K562 (cell line): ENCODE results near the gene RASL11A. TPM values are rescaled to one million over a fixed set of nuclear protein-coding genes. Genes with fewer than 3 reads are reported as not detected.

Experiments
- CCAR2 ChIP-seq: fragments of 200-400 bp; formaldehyde crosslinking; IDR thresholded peaks from 2 replicates; pipeline ENCODE4 v1.6.1; 2017; ENCODE audit warnings: mild to moderate bottlenecking, low read depth, low read length
- ELF4 ChIP-seq: fragments of 450-650 bp; formaldehyde crosslinking; IDR thresholded peaks from 2 replicates; pipeline ENCODE4 v1.4.0; 2022; ENCODE audit warnings: missing genetic modification characterization
- MCM7 ChIP-seq, 2 experiments: fragments of 450-650 bp; IDR thresholded peaks; 2 replicates each; pipeline ENCODE4 v1.6.1; 2016 to 2018
- NCOR1 ChIP-seq: fragments of 450-650 bp; IDR thresholded peaks from 2 replicates; pipeline ENCODE4 v1.6.1; 2016; ENCODE audit warnings: mild to moderate bottlenecking, moderate library complexity
- NR1H2 ChIP-seq: sonication (generic); formaldehyde crosslinking; IDR thresholded peaks from 2 replicates; pipeline ENCODE4 v1.4.0; 2020; ENCODE audit warnings: mild to moderate bottlenecking, missing genetic modification reagents
- POLR3G ChIP-seq: IDR thresholded peaks from 2 replicates; pipeline ENCODE4 v1.6.1; 2011; ENCODE audit not compliant: insufficient read length, insufficient replicate concordance; ENCODE audit errors: extremely low read depth
- SRSF1 ChIP-seq: fragments of 200-400 bp; formaldehyde crosslinking; IDR thresholded peaks from 2 replicates; pipeline ENCODE4 v1.6.1; 2017; ENCODE audit warnings: mild to moderate bottlenecking, low read depth, low read length, moderate library complexity
- ZBED1 ChIP-seq: IDR thresholded peaks from 2 replicates; pipeline ENCODE4 v1.6.1; 2014
- ZC3H8 ChIP-seq: fragments of 450-650 bp; IDR thresholded peaks from 2 replicates; pipeline ENCODE4 v1.6.1; 2017
- ZNF324 ChIP-seq: fragments of 250-450 bp; sonication (Bioruptor Pico); IDR thresholded peaks from 2 replicates; pipeline ENCODE4 v1.4.0; 2020; ENCODE audit warnings: mild to moderate bottlenecking
- ZNF586 ChIP-seq: fragments of 450-650 bp; formaldehyde crosslinking; conservative IDR thresholded peaks from 2 replicates; pipeline ENCODE4 v1.4.0; 2020; ENCODE audit warnings: mild to moderate bottlenecking, moderate library complexity
- polyA plus RNA-seq, 8 experiments: library from polyadenylated mRNA; depleted of rRNA in 4 of 8; stranded (reverse) in 5 of 8; unstranded in 3 of 8; fragments of >200 nt; fragmentation: Nextera tagmentation in 2 of 8; fragmentation: Illumina TruSeq in 1 of 8; extraction: Ambion mirVana in 2 of 8; extraction: Trizol in 1 of 8; gene quantifications; 2 replicates each; pipeline versions ENCODE4 v1.2.1 to v1.2.3, GENCODE V29; 2011 to 2014; ENCODE audit warnings: inconsistent platforms in 1 of 8, missing spikeins in 1 of 8
- total RNA-seq, 7 experiments: library from RNA; depleted of rRNA in 6 of 7; stranded (reverse); fragments of >200 nt in 6 of 7; fragmentation: Illumina TruSeq in 2 of 7; extraction: Trizol in 2 of 7; gene quantifications; 2 replicates each; pipeline versions ENCODE4 v1.2.1 to v1.2.3, GENCODE V29; 2011 to 2021; ENCODE audit warnings: low replicate concordance in 1 of 7
- TF ChIP-seq, protein P1 (sequence below): fragments of 450-650 bp; IDR thresholded peaks from 2 replicates; pipeline ENCODE4 v1.6.1; 2016; ENCODE audit warnings: low read depth
- TF ChIP-seq, protein P2 (sequence below): fragments of 250-450 bp; sonication (Bioruptor Pico); IDR thresholded peaks from 2 replicates; pipeline ENCODE4 v1.5.0; 2020; ENCODE audit warnings: mild to moderate bottlenecking, borderline replicate concordance
- TF ChIP-seq, protein P3 (sequence below): sonication (generic); formaldehyde crosslinking; IDR thresholded peaks from 2 replicates; pipeline ENCODE4 v1.8.1; 2022; ENCODE audit warnings: missing genetic modification reagents
- TF ChIP-seq, protein P4 (sequence below), 2 experiments: IDR thresholded peaks; 2 replicates each; pipeline ENCODE4 v1.6.1; 2011; ENCODE audit warnings: borderline replicate concordance in 1 of 2, control low read depth in 1 of 2, low read depth in 1 of 2, low read length in 1 of 2, mild to moderate bottlenecking in 1 of 2, mixed read lengths in 1 of 2, moderate library complexity in 1 of 2; ENCODE audit not compliant: insufficient read depth in 1 of 2, insufficient read length in 1 of 2, poor library complexity in 1 of 2, severe bottlenecking in 1 of 2; ENCODE audit errors: extremely low read depth in 1 of 2

Gene RASL11A
- total and polyA plus RNA-seq, 9 of the 15 experiments (the other 6 are each of a cell fraction or from before 2014, with no cell fraction given): 0.11 to 2.2 (median 1.5) TPM; not detected in 1

DNA sequence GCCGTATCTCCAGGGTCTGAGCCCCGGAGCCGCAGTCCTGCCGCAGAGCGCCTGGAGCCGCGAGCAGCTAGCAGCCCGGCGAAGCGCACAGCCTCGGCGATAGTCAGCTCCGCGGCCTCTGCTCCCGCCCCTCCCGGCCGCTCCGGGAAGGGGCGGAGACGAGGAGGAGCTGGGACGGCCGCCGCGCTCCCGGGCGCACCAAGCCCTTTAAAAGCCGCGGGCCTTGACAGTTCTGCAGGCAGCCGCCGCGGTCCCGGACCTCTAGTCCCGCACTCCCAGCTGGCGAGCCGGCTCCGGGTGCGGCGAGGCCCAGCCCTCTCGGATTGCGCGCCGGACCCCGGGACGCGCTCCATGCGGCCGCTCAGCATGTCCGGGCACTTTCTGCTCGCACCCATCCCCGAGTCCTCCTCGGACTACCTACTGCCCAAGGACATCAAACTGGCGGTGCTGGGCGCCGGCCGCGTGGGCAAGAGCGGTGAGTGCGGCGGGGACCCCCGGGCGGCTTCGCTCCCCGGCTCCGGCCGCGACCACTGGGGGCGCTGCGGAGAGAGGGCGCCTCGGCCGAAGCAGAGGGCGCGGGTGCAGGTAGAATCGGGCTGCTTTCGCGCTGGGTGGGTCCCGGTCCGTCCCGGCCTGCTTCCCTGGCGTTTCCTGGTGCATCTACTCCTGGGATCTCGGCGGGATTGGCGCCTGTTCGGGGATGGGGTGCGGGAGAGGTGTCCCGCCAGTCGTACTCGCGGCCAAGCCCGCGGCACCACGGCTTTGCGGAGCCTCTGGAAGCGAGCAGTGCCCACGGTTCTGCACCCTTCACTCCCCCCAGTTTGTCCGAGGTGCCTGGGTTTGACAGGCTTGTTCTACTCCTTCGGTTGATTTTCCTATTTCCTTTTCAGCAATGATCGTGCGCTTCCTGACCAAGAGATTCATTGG, at the start of gene RASL11A (continued):
- TF ChIP-seq, protein P1, sequence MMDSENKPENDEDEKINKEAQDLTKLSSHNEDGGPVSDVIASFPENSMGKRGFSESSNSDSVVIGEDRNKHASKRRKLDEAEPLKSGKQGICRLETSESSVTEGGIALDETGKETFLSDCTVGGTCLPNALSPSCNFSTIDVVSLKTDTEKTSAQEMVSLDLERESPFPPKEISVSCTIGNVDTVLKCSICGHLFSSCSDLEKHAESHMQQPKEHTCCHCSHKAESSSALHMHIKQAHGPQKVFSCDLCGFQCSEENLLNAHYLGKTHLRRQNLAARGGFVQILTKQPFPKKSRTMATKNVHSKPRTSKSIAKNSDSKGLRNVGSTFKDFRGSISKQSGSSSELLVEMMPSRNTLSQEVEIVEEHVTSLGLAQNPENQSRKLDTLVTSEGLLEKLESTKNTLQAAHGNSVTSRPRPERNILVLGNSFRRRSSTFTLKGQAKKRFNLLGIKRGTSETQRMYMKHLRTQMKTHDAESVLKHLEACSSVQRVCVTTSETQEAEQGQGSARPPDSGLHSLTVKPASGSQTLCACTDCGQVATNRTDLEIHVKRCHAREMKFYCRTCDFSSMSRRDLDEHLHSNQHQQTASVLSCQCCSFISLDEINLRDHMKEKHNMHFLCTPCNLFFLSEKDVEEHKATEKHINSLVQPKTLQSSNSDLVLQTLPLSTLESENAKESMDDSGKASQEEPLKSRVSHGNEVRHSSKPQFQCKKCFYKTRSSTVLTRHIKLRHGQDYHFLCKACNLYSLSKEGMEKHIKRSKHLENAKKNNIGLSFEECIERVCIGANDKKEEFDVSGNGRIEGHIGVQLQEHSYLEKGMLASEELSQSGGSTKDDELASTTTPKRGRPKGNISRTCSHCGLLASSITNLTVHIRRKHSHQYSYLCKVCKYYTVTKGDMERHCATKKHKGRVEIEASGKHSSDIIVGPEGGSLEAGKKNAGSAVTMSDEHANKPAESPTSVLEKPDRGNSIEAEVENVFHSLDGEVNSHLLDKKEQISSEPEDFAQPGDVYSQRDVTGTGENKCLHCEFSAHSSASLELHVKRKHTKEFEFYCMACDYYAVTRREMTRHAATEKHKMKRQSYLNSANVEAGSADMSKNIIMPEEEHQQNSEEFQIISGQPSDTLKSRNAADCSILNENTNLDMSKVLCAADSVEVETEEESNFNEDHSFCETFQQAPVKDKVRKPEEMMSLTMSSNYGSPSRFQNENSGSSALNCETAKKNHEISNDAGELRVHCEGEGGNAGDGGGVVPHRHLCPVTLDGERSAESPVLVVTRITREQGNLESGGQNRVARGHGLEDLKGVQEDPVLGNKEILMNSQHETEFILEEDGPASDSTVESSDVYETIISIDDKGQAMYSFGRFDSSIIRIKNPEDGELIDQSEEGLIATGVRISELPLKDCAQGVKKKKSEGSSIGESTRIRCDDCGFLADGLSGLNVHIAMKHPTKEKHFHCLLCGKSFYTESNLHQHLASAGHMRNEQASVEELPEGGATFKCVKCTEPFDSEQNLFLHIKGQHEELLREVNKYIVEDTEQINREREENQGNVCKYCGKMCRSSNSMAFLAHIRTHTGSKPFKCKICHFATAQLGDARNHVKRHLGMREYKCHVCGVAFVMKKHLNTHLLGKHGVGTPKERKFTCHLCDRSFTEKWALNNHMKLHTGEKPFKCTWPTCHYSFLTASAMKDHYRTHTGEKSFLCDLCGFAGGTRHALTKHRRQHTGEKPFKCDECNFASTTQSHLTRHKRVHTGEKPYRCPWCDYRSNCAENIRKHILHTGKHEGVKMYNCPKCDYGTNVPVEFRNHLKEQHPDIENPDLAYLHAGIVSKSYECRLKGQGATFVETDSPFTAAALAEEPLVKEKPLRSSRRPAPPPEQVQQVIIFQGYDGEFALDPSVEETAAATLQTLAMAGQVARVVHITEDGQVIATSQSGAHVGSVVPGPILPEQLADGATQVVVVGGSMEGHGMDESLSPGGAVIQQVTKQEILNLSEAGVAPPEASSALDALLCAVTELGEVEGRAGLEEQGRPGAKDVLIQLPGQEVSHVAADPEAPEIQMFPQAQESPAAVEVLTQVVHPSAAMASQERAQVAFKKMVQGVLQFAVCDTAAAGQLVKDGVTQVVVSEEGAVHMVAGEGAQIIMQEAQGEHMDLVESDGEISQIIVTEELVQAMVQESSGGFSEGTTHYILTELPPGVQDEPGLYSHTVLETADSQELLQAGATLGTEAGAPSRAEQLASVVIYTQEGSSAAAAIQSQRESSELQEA: no peak
- TF ChIP-seq POLR3G: no peak
- TF ChIP-seq SRSF1: no peak
- no peak for TF ChIP-seq ZNF586 (CRISPR knock-in tag)
- TF ChIP-seq MCM7 (IDR thresholded peaks at IDR 0.05): no peak
- no peak for TF ChIP-seq NR1H2
- TF ChIP-seq ZNF324: no peak
- TF ChIP-seq, protein P2, sequence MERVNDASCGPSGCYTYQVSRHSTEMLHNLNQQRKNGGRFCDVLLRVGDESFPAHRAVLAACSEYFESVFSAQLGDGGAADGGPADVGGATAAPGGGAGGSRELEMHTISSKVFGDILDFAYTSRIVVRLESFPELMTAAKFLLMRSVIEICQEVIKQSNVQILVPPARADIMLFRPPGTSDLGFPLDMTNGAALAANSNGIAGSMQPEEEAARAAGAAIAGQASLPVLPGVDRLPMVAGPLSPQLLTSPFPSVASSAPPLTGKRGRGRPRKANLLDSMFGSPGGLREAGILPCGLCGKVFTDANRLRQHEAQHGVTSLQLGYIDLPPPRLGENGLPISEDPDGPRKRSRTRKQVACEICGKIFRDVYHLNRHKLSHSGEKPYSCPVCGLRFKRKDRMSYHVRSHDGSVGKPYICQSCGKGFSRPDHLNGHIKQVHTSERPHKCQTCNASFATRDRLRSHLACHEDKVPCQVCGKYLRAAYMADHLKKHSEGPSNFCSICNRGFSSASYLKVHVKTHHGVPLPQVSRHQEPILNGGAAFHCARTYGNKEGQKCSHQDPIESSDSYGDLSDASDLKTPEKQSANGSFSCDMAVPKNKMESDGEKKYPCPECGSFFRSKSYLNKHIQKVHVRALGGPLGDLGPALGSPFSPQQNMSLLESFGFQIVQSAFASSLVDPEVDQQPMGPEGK (CRISPR knock-in tag): no peak
- TF ChIP-seq ZC3H8: no peak
- TF ChIP-seq NCOR1: no peak
- TF ChIP-seq CCAR2: no peak
- TF ChIP-seq ZBED1: no peak
- TF ChIP-seq ELF4 (CRISPR knock-in tag): no peak
- TF ChIP-seq, protein P3, sequence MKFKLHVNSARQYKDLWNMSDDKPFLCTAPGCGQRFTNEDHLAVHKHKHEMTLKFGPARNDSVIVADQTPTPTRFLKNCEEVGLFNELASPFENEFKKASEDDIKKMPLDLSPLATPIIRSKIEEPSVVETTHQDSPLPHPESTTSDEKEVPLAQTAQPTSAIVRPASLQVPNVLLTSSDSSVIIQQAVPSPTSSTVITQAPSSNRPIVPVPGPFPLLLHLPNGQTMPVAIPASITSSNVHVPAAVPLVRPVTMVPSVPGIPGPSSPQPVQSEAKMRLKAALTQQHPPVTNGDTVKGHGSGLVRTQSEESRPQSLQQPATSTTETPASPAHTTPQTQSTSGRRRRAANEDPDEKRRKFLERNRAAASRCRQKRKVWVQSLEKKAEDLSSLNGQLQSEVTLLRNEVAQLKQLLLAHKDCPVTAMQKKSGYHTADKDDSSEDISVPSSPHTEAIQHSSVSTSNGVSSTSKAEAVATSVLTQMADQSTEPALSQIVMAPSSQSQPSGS (CRISPR knock-in tag): no peak
- TF ChIP-seq, protein P4, sequence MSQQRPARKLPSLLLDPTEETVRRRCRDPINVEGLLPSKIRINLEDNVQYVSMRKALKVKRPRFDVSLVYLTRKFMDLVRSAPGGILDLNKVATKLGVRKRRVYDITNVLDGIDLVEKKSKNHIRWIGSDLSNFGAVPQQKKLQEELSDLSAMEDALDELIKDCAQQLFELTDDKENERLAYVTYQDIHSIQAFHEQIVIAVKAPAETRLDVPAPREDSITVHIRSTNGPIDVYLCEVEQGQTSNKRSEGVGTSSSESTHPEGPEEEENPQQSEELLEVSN (IDR thresholded peaks at IDR 0.05; ENCODE audit: borderline replicate concordance in 1 of 2, extremely low read depth in 1 of 2, insufficient read depth in 1 of 2, insufficient read length in 1 of 2, low read depth in 1 of 2, low read length in 1 of 2, poor library complexity in 1 of 2, severe bottlenecking in 1 of 2): peak in 1 of 2 experiments; percentile 25
